Measurements from ENCODE around the gene DNAH17. TPM values are rescaled to one million over a fixed set of nuclear protein-coding genes. Genes with fewer than 3 reads are reported as not detected.

The DNAH17 gene
- total and polyA plus RNA-seq, 2 of the 13 experiments (the other 11 are each of a cell fraction or from before 2014, with no cell fraction given) = 0.86 to 1.6 TPM

GRCh38 chr17:78595135-78595810, 18.1 kb upstream of the DNAH17 start:
- FAIRE-seq = no peak
- H3K36me3 ChIP-seq (replicated peaks in 1 of 2; ENCODE audit: control insufficient read depth in 1 of 2, insufficient read depth in 2 of 2, low read length in 2 of 2) = no peaks in the 10 kb centered on the region
- in situ Hi-C loops (cut with HindIII; ENCODE audit: extremely low pct_ligation_motif_present, low pct_unique_long_range_greater_than_20kb) (no loop called here), intact Hi-C loops (cut with micrococcal nuclease; ENCODE audit: unreplicated experiment) (no loop called here)
- ATAC-seq = no peak
- no peaks in the 10 kb centered on the region for H3K79me2 ChIP-seq (ENCODE audit: insufficient read depth, low read length)
- H3K4me1 ChIP-seq (ENCODE audit: insufficient read depth, low read length) = peaks cover 90% of the 10 kb centered on the region
- no peak overlapping the region for H3K4me3 ChIP-seq (replicated peaks in 1 of 3; ENCODE audit: insufficient read depth in 1 of 3, low read depth in 2 of 3, low read length in 3 of 3)
- no peak overlapping the region for H3K4me2 ChIP-seq (ENCODE audit: low read depth, low read length)
- ChIA-PET CTCF (ENCODE audit: low intra/inter-chr PET ratio, low total read pairs) (no interaction called here), POLR2A (no interaction called here)
- no peak for DNase-seq (ENCODE audit: low spot score)
- TF ChIP-seq, protein P1, sequence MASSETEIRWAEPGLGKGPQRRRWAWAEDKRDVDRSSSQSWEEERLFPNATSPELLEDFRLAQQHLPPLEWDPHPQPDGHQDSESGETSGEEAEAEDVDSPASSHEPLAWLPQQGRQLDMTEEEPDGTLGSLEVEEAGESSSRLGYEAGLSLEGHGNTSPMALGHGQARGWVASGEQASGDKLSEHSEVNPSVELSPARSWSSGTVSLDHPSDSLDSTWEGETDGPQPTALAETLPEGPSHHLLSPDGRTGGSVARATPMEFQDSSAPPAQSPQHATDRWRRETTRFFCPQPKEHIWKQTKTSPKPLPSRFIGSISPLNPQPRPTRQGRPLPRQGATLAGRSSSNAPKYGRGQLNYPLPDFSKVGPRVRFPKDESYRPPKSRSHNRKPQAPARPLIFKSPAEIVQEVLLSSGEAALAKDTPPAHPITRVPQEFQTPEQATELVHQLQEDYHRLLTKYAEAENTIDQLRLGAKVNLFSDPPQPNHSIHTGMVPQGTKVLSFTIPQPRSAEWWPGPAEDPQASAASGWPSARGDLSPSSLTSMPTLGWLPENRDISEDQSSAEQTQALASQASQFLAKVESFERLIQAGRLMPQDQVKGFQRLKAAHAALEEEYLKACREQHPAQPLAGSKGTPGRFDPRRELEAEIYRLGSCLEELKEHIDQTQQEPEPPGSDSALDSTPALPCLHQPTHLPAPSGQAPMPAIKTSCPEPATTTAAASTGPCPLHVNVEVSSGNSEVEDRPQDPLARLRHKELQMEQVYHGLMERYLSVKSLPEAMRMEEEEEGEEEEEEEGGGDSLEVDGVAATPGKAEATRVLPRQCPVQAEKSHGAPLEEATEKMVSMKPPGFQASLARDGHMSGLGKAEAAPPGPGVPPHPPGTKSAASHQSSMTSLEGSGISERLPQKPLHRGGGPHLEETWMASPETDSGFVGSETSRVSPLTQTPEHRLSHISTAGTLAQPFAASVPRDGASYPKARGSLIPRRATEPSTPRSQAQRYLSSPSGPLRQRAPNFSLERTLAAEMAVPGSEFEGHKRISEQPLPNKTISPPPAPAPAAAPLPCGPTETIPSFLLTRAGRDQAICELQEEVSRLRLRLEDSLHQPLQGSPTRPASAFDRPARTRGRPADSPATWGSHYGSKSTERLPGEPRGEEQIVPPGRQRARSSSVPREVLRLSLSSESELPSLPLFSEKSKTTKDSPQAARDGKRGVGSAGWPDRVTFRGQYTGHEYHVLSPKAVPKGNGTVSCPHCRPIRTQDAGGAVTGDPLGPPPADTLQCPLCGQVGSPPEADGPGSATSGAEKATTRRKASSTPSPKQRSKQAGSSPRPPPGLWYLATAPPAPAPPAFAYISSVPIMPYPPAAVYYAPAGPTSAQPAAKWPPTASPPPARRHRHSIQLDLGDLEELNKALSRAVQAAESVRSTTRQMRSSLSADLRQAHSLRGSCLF (CRISPR knock-in tag; IDR thresholded peaks at IDR 0.05; ENCODE audit: borderline replicate concordance) = no peak
- TF ChIP-seq ZNF235 (CRISPR knock-in tag; IDR thresholded peaks at IDR 0.05; ENCODE audit: borderline replicate concordance) (no peak), PLRG1 (conservative IDR thresholded peaks at IDR 0.05) (no peak), SUZ12 (IDR thresholded peaks at IDR 0.05; ENCODE audit: low read depth, low read length) (no peak), ZBTB2 (CRISPR knock-in tag; IDR thresholded peaks at IDR 0.05; ENCODE audit: low read depth) (no peak), ZNF337 (CRISPR knock-in tag; IDR thresholded peaks at IDR 0.05; ENCODE audit: borderline replicate concordance, low read depth) (no peak), ZNF644 (CRISPR knock-in tag; IDR thresholded peaks at IDR 0.05; ENCODE audit: low read depth) (no peak), RFX5 (IDR thresholded peaks at IDR 0.05; ENCODE audit: low read depth, low read length) (no peak), MYC (CRISPR knock-in tag; IDR thresholded peaks at IDR 0.05; ENCODE audit: borderline replicate concordance) (no peak), KLF16 (CRISPR knock-in tag; IDR thresholded peaks at IDR 0.05) (no peak), SCMH1 (CRISPR knock-in tag; IDR thresholded peaks at IDR 0.05; ENCODE audit: borderline replicate concordance) (no peak)
- no peak overlapping the region for H3K27ac ChIP-seq (ENCODE audit: extremely low read length, insufficient read depth, low read length)
- no peaks in the 10 kb centered on the region for H3K9me3 ChIP-seq (ENCODE audit: low read length)
- H4K20me1 ChIP-seq (ENCODE audit: insufficient read depth, low read length) = no peaks in the 10 kb centered on the region
- no peak overlapping the region for H3K9ac ChIP-seq (ENCODE audit: insufficient read depth, low read depth, low read length)
- no peaks in the 10 kb centered on the region for H3K27me3 ChIP-seq (ENCODE audit: control insufficient read depth in 1 of 2, insufficient read depth in 2 of 2, low read length in 2 of 2)
- no TSS peak for BruUV-seq (replicated peaks)
- 95% methylated on average over 9 of the region's 9 CpGs for WGBS (ENCODE audit: low lambda C conversion rate)
- no peak overlapping the region for H2AFZ ChIP-seq (ENCODE audit: low read length)

All from HepG2 (cell line).